LNCaP clone FGC (cell line): Measurements from ENCODE around the gene MYOF.
"Not testable (repeated sequence)": the region's sequence is repeated elsewhere in the genome, so short reads cannot be mapped to it uniquely, and the experiment has no call there.

ENCODE experiments used
- DNase-seq: peaks from one replicate; pipeline ENCODE4 v3.0.0-alpha.2; 2011; ENCODE audit warnings: low read depth
- H3K4me3 ChIP-seq: 2 replicates; pipeline ENCODE4 v1.5.1; 2011; ENCODE audit warnings: mild to moderate bottlenecking, low read depth, low read length, control low read depth
- CTCF ChIP-seq: IDR thresholded peaks from 2 replicates; pipeline ENCODE4 v1.5.1; 2012; ENCODE audit warnings: mild to moderate bottlenecking; ENCODE audit not compliant: control insufficient read depth, insufficient read depth; ENCODE audit errors: extremely low read depth

Gene MYOF

GRCh38 chr10:93469454-93469853 is 12.7 kb downstream of the MYOF start:
- TF ChIP-seq CTCF, result no peak
- no peak for DNase-seq

GRCh38 chr10:93468461-93469213 is 13.5 kb downstream of the MYOF start:
- no peak for DNase-seq
- no peak overlapping the region for H3K4me3 ChIP-seq
- no peak for TF ChIP-seq CTCF

More at GRCh38 chr10:93469454-93469853, 12.7 kb downstream of the MYOF start:
- no peak overlapping the region for H3K4me3 ChIP-seq

GRCh38 chr10:93467635-93468034 is 14.5 kb downstream of the MYOF start:
- not testable (repeated sequence) for H3K4me3 ChIP-seq, DNase-seq

- 0 out of 2 replicates have a peak overlapping the region, but pooled peaks have one; percentile 8 for H3K4me3 ChIP-seq
- TF ChIP-seq CTCF, result no peak
- DNase-seq, result peak; percentile 65
Observed at GRCh38 chr10:93465806-93466675, 16.1 kb downstream of the MYOF start.

GRCh38 chr10:93464776-93465388 is 17.3 kb downstream of the MYOF start:
- H3K4me3 ChIP-seq, result no peak overlapping the region
- no peak for TF ChIP-seq CTCF
- DNase-seq, result no peak

- no peak for DNase-seq
- no peak overlapping the region for H3K4me3 ChIP-seq
Observed at GRCh38 chr10:93463723-93464476, 18.2 kb downstream of the MYOF start.

More at GRCh38 chr10:93463723-93464476, 18.2 kb downstream of the MYOF start:
- TF ChIP-seq CTCF, result no peak
